Upper lobe of left lung (tissue), 6 donors: ENCODE results near the gene BTD. TPM values are rescaled to one million over a fixed set of nuclear protein-coding genes. Genes with fewer than 3 reads are reported as not detected.
A peak's percentile ranks its signal among the peaks of the same experiment; 100 is the strongest.

Experiments used
- ATAC-seq, 2 donors: fragments of 200-7000 bp; cut with Tn5 transposase; one replicate each; pipeline ENCODE4 v1.9.1; 2022; ENCODE audit warnings: mild to moderate bottlenecking in 2 of 2, moderate library complexity in 2 of 2; ENCODE audit not compliant: low FRiP score in 2 of 2
- DNase-seq, 2 donors: peaks; one replicate each; pipeline ENCODE4 v3.0.0-alpha.2; 2019 to 2020
- H3K27ac ChIP-seq, 4 donors: fragments of 200-600 bp; sonication (generic); one replicate each; pipeline ENCODE4 v1.5.1; 2016 to 2019
- H3K27me3 ChIP-seq, 4 donors: fragments of 200-600 bp; sonication (generic); one replicate each; pipeline ENCODE4 v1.5.1; 2017 to 2019
- H3K36me3 ChIP-seq, 4 donors: fragments of 200-600 bp; sonication (generic); one replicate each; pipeline ENCODE4 v1.5.1; 2016 to 2019
- H3K4me1 ChIP-seq, 4 donors: fragments of 200-600 bp; sonication (generic); one replicate each; pipeline ENCODE4 v1.5.1; 2018 to 2019
- H3K4me3 ChIP-seq, 4 donors: fragments of 200-600 bp; sonication (generic); one replicate each; pipeline ENCODE4 v1.5.1; 2017 to 2019; ENCODE audit warnings: mild to moderate bottlenecking in 2 of 4, moderate library complexity in 1 of 4
- H3K9me3 ChIP-seq, 4 donors: fragments of 200-600 bp; sonication (generic); one replicate each; pipeline ENCODE4 v1.5.1; 2018 to 2019
- EP300 ChIP-seq, 4 donors: sonication (generic); formaldehyde crosslinking; IDR thresholded peaks; one replicate each; pipeline ENCODE4 v1.5.1; 2017; ENCODE audit warnings: antibody characterized with exemption in 4 of 4, control low read depth in 2 of 4
- POLR2A ChIP-seq, 4 donors: fragments of 450-650 bp; IDR thresholded peaks; one replicate each; pipeline ENCODE4 v1.5.1; 2016 to 2017; ENCODE audit warnings: antibody characterized with exemption in 4 of 4, mild to moderate bottlenecking in 2 of 4
- POLR2AphosphoS5 ChIP-seq, 2 donors: sonication (generic); formaldehyde crosslinking; IDR thresholded peaks; one replicate each; pipeline ENCODE4 v1.5.1; 2017; ENCODE audit warnings: antibody characterized with exemption in 2 of 2
- WGBS, 2 donors: methylation state at CpG; one replicate each; pipeline ENCODE4 v1.1.5; 2017 to 2018; 5-methylcytosine and 5-hydroxymethylcytosine counted together
- total RNA-seq, 6 donors: library from RNA; depleted of rRNA in 4 of 6; stranded (reverse); fragments of >200 nt in 4 of 6; gene quantifications; one replicate each; pipeline versions ENCODE4 v1.1.0 to v1.2.1, GENCODE V29; 2016 to 2021
- TF ChIP-seq, protein P1 (sequence below), 6 experiments: fragments of 450-650 bp in 4 of 6; fragments of 200-600 bp in 2 of 6; sonication (generic) in 2 of 6; IDR thresholded peaks; one replicate each; pipeline ENCODE4 v1.5.1; 2016 to 2019; ENCODE audit warnings: antibody characterized with exemption in 6 of 6
- donor health status: DM: no; HTN: no; CAD: no; lungs with moderate emphysema.
- donor health status: DM: no; HTN: yes; CAD: no; lungs with severe emphysema.

BTD gene
- total RNA-seq, 6 donors from 2014 or later: 6.8 to 32.2 (median 21.8) TPM

DNA sequence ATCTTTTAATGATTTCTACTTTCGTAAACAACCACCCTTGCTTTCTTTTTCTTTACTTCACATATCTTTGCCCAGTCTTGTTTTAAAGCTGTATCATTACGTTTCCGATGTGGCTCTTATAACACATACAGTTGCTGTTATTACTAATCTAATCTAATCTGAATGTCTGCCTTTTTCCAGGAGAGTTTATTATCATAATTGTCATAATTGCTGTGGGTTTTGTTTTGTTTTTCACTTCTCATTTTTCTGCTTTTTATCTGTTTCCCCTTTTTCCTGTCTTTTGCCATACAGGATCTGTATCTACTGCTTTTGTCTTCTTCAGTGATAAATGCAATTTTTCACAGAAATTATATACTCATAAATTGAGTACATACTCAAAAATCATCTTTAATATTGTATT is 25.1 kb upstream of the BTD start:
- DNase-seq: no peak
- 71 to 90% methylated on average over 3 of the region's 3 CpGs for WGBS, 2 donors
- no peak for ATAC-seq
- TF ChIP-seq POLR2A (IDR thresholded peaks at IDR 0.05) (no peak), POLR2AphosphoS5 (IDR thresholded peaks at IDR 0.05) (no peak), EP300 (IDR thresholded peaks at IDR 0.05) (no peak)
- TF ChIP-seq, protein P1, sequence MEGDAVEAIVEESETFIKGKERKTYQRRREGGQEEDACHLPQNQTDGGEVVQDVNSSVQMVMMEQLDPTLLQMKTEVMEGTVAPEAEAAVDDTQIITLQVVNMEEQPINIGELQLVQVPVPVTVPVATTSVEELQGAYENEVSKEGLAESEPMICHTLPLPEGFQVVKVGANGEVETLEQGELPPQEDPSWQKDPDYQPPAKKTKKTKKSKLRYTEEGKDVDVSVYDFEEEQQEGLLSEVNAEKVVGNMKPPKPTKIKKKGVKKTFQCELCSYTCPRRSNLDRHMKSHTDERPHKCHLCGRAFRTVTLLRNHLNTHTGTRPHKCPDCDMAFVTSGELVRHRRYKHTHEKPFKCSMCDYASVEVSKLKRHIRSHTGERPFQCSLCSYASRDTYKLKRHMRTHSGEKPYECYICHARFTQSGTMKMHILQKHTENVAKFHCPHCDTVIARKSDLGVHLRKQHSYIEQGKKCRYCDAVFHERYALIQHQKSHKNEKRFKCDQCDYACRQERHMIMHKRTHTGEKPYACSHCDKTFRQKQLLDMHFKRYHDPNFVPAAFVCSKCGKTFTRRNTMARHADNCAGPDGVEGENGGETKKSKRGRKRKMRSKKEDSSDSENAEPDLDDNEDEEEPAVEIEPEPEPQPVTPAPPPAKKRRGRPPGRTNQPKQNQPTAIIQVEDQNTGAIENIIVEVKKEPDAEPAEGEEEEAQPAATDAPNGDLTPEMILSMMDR (IDR thresholded peaks at IDR 0.05): no peak
- H3K27me3 ChIP-seq: no peaks in the 10 kb centered on the region
- no peak overlapping the region for H3K27ac ChIP-seq
- H3K4me1 ChIP-seq: peaks cover 0 to 6% (median 2%) of the 10 kb centered on the region in 4 donors
- no peak overlapping the region for H3K4me3 ChIP-seq
- H3K36me3 ChIP-seq: peaks cover 9 to 65% (median 18%) of the 10 kb centered on the region in 4 donors
- H3K9me3 ChIP-seq: no peaks in the 10 kb centered on the region

DNA sequence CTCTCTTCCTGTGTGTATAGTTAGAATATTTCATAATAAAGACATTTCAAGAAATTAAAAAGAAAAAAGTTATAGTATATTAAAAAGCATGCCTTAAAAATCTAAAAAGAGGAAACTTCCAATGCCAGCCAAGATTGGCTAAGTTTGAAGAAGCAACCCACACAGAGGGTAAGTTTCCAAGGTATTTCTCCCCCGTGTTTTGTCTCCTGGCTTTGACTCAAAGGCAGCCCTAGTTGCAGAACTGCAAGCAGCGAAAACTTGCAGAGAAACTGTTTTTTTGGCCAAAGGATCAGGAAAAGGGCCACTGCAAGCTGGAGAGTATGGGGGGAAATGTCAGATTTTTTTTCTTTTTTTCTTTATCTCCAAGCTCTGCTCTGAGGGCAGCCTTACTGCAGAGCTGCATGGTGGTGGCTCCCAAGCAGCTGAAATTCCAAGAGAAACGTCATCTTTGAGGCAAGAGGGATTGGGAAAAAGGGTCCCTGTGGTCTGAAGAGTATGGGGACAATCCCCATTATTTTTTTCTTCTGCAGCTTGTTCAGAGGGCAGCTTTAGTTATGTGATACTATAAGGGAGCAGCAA is 23.2 kb upstream of the BTD start:
- no peak for TF ChIP-seq EP300 (IDR thresholded peaks at IDR 0.05)
- TF ChIP-seq, protein P1 (IDR thresholded peaks at IDR 0.05): no peak
- TF ChIP-seq POLR2AphosphoS5 (IDR thresholded peaks at IDR 0.05): no peak
- TF ChIP-seq POLR2A (IDR thresholded peaks at IDR 0.05): no peak
- Histone ChIP-seq H3K27me3 (no peaks in the 10 kb centered on the region), H3K4me3 (no peak overlapping the region), H3K27ac (peak overlapping the region in 1 of 4 donors; percentile 10), H3K4me1 (peaks cover 0 to 6% (median 2%) of the 10 kb centered on the region in 4 donors), H3K9me3 (no peaks in the 10 kb centered on the region), H3K36me3 (peaks cover under 1 to 62% (median 23%) of the 10 kb centered on the region in 4 donors)
- DNase-seq (no peak), ATAC-seq (no peak)
- 64 to 71% methylated on average over 3 of the region's 3 CpGs for WGBS, 2 donors

DNA sequence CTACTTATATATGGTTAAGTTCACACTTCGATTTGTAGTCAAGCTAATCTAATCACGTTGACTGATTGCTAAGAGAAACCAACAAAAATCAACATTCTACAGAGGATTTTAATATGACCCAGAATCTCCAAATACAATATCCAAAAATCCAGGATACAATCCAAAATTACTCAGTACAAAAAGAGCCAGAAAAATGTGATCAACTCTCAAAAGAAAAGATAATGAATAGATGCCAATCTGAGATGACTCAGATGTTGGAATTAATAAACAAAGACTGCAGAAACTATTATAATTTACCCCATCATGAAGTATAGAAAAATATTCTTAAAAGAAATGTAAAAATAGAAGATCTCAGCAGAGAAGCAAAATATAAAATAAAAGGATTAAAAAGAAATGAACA is 22.5 kb upstream of the BTD start:
- H3K9me3 ChIP-seq: no peaks in the 10 kb centered on the region
- peak overlapping the region in 1 of 4 donors; percentile 10 for H3K27ac ChIP-seq
- peaks cover 0 to 6% (median 2%) of the 10 kb centered on the region in 4 donors for H3K4me1 ChIP-seq
- WGBS, 2 donors: 79 to 82% methylated on average over 2 of the region's 2 CpGs
- no peak for DNase-seq
- H3K4me3 ChIP-seq: no peak overlapping the region
- TF ChIP-seq, protein P1 (IDR thresholded peaks at IDR 0.05): no peak
- no peak for TF ChIP-seq POLR2AphosphoS5 (IDR thresholded peaks at IDR 0.05)
- no peak for TF ChIP-seq EP300 (IDR thresholded peaks at IDR 0.05)
- TF ChIP-seq POLR2A (IDR thresholded peaks at IDR 0.05): no peak
- H3K36me3 ChIP-seq: peaks cover 0 to 61% (median 19%) of the 10 kb centered on the region in 4 donors
- H3K27me3 ChIP-seq: no peaks in the 10 kb centered on the region
- no peak for ATAC-seq

DNA sequence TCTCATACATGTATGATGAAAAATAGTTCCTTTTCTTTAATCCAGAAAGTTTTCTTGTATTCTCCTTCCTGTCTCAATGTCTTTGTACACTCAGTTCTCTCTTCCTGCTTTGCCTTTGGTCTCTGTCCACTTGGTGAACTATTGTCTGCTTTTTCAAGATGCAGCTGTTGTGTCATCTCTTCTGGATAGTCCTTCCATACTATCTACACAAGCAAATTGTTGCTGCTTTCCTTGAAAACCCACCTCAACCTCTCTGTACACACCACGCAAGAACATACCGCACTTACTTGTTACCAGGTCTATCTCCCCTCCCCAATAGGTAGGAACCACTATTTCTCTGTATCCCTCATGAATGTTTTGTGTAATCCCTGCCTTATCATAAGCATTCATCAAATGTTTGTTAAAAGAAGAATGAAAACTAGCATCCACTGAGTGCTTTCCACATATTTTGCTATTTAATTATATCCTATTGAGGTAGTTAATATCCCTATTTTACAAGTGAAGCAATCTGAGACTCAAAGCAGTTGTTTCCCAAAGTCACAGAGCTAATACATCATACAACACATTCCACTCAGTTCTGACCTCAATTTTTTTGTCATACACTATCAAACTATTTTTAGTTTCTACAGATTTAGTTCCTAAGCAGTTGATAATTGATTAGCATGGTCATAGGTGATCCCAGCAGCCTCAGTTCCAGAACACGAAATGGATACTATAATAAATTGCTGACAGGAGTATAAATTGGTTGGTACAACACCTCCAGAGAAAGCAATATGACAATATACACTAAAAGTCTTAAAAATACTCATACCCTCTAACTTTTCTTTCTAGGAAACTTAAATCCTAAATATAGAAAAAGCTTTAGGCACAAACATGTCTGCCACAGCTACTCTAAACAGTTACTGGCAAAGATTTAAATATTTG is 19.8 kb upstream of the BTD start:
- no peak overlapping the region for H3K27ac ChIP-seq
- H3K4me1 ChIP-seq: peaks cover 0 to 6% (median 2%) of the 10 kb centered on the region in 4 donors
- no peaks in the 10 kb centered on the region for H3K27me3 ChIP-seq
- ATAC-seq: no peak
- DNase-seq: no peak
- WGBS, 2 donors: 89 to 93% methylated on average over 3 of the region's 3 CpGs
- H3K36me3 ChIP-seq: peaks cover 5 to 76% (median 28%) of the 10 kb centered on the region in 4 donors
- no peaks in the 10 kb centered on the region for H3K9me3 ChIP-seq
- no peak overlapping the region for H3K4me3 ChIP-seq
- TF ChIP-seq POLR2A (IDR thresholded peaks at IDR 0.05) (no peak), EP300 (IDR thresholded peaks at IDR 0.05) (no peak), POLR2AphosphoS5 (IDR thresholded peaks at IDR 0.05) (no peak)
- TF ChIP-seq, protein P1 (IDR thresholded peaks at IDR 0.05): no peak
